K562 (cell line): Measurements from ENCODE around the gene MAN1B1. TPM values are rescaled to one million over a fixed set of nuclear protein-coding genes. Genes with fewer than 3 reads are reported as not detected.

ENCODE experiments used
- BCOR ChIP-seq: fragments of 450-650 bp; IDR thresholded peaks from 2 replicates; pipeline ENCODE4 v1.6.1; 2016
- BRD9 ChIP-seq: fragments of 450-650 bp; IDR thresholded peaks from 2 replicates; pipeline ENCODE4 v1.6.1; 2018; ENCODE audit warnings: low read depth; ENCODE audit not compliant: partially characterized antibody
- C11orf30 ChIP-seq: fragments of 450-650 bp; IDR thresholded peaks from 2 replicates; pipeline ENCODE4 v1.6.1; 2016; ENCODE audit warnings: low read depth, mild to moderate bottlenecking
- CSDE1 ChIP-seq, 2 experiments: fragments of 450-650 bp; IDR thresholded peaks; 2 replicates each; pipeline ENCODE4 v1.6.1; 2016; ENCODE audit warnings: mild to moderate bottlenecking in 1 of 2
- ETV1 ChIP-seq: fragments of 450-650 bp; conservative IDR thresholded peaks from 2 replicates; pipeline ENCODE4 v1.6.1; 2016; ENCODE audit warnings: missing genetic modification characterization, control low read depth, low read depth, missing compliant biosample characterization
- L3MBTL2 ChIP-seq: fragments of 450-650 bp; IDR thresholded peaks from 2 replicates; pipeline ENCODE4 v1.6.1; 2016; ENCODE audit warnings: mild to moderate bottlenecking, moderate library complexity
- MGA ChIP-seq: fragments of 450-650 bp; IDR thresholded peaks from 2 replicates; pipeline ENCODE4 v1.6.1; 2016; ENCODE audit warnings: mild to moderate bottlenecking, moderate library complexity
- NR2C1 ChIP-seq, 2 experiments: fragments of 450-650 bp; IDR thresholded peaks; 2 replicates each; pipeline ENCODE4 v1.6.1; 2017; ENCODE audit warnings: mild to moderate bottlenecking in 2 of 2, antibody characterized with exemption in 1 of 2, inconsistent platforms in 1 of 2, missing compliant biosample characterization in 1 of 2, missing genetic modification characterization in 1 of 2
- POLR3A ChIP-seq: IDR thresholded peaks from 2 replicates; pipeline ENCODE4 v1.6.1; 2011; ENCODE audit warnings: borderline replicate concordance, mild to moderate bottlenecking, moderate library complexity; ENCODE audit not compliant: insufficient read length, insufficient read depth; ENCODE audit errors: extremely low read depth
- SIX5 ChIP-seq, 2 experiments: IDR thresholded peaks; 2 replicates each; pipeline ENCODE4 v1.6.1; 2011; ENCODE audit warnings: low read length in 2 of 2, borderline replicate concordance in 1 of 2, low read depth in 1 of 2, mild to moderate bottlenecking in 1 of 2, moderate library complexity in 1 of 2; ENCODE audit not compliant: insufficient read depth in 1 of 2
- TEAD4 ChIP-seq, 2 experiments: sonication (generic) in 1 of 2; formaldehyde crosslinking in 1 of 2; IDR thresholded peaks; 2 replicates each; pipeline versions ENCODE4 v1.6.1 to v1.8.0; 2012 to 2022; ENCODE audit warnings: borderline replicate concordance in 1 of 2, inconsistent platforms in 1 of 2, low read length in 1 of 2, mild to moderate bottlenecking in 1 of 2, missing genetic modification reagents in 1 of 2
- ZKSCAN3 ChIP-seq: fragments of 250-450 bp; sonication (Bioruptor Pico); IDR thresholded peaks from 2 replicates; pipeline ENCODE4 v1.4.0; 2020
- polyA plus RNA-seq, 8 experiments: library from polyadenylated mRNA; depleted of rRNA in 4 of 8; stranded (reverse) in 5 of 8; unstranded in 3 of 8; fragments of >200 nt; fragmentation: Nextera tagmentation in 2 of 8; fragmentation: Illumina TruSeq in 1 of 8; extraction: Ambion mirVana in 2 of 8; extraction: Trizol in 1 of 8; gene quantifications; 2 replicates each; pipeline versions ENCODE4 v1.2.1 to v1.2.3, GENCODE V29; 2011 to 2014; ENCODE audit warnings: inconsistent platforms in 1 of 8, missing spikeins in 1 of 8
- total RNA-seq, 7 experiments: library from RNA; depleted of rRNA in 6 of 7; stranded (reverse); fragments of >200 nt in 6 of 7; fragmentation: Illumina TruSeq in 2 of 7; extraction: Trizol in 2 of 7; gene quantifications; 2 replicates each; pipeline versions ENCODE4 v1.2.1 to v1.2.3, GENCODE V29; 2011 to 2021; ENCODE audit warnings: low replicate concordance in 1 of 7
- TF ChIP-seq, protein P1 (sequence below): fragments of 250-450 bp; sonication (Bioruptor Pico); IDR thresholded peaks from 2 replicates; pipeline ENCODE4 v1.4.0; 2020; ENCODE audit warnings: mild to moderate bottlenecking, moderate library complexity

The MAN1B1 gene
- total and polyA plus RNA-seq, 9 of the 15 experiments (the other 6 are each of a cell fraction or from before 2014, with no cell fraction given), result 0.55 to 36.6 (median 27.3) TPM

- TF ChIP-seq MGA, result no peak
- no peak for TF ChIP-seq BCOR
- TF ChIP-seq SIX5 (IDR thresholded peaks at IDR 0.05; ENCODE audit: borderline replicate concordance in 1 of 2, insufficient read depth in 1 of 2, low read depth in 1 of 2, low read length in 2 of 2), result no peak
- TF ChIP-seq CSDE1 (IDR thresholded peaks at IDR 0.05), result no peak
- TF ChIP-seq L3MBTL2, result no peak
- no peak for TF ChIP-seq ETV1 (tag)
- TF ChIP-seq, protein P1, sequence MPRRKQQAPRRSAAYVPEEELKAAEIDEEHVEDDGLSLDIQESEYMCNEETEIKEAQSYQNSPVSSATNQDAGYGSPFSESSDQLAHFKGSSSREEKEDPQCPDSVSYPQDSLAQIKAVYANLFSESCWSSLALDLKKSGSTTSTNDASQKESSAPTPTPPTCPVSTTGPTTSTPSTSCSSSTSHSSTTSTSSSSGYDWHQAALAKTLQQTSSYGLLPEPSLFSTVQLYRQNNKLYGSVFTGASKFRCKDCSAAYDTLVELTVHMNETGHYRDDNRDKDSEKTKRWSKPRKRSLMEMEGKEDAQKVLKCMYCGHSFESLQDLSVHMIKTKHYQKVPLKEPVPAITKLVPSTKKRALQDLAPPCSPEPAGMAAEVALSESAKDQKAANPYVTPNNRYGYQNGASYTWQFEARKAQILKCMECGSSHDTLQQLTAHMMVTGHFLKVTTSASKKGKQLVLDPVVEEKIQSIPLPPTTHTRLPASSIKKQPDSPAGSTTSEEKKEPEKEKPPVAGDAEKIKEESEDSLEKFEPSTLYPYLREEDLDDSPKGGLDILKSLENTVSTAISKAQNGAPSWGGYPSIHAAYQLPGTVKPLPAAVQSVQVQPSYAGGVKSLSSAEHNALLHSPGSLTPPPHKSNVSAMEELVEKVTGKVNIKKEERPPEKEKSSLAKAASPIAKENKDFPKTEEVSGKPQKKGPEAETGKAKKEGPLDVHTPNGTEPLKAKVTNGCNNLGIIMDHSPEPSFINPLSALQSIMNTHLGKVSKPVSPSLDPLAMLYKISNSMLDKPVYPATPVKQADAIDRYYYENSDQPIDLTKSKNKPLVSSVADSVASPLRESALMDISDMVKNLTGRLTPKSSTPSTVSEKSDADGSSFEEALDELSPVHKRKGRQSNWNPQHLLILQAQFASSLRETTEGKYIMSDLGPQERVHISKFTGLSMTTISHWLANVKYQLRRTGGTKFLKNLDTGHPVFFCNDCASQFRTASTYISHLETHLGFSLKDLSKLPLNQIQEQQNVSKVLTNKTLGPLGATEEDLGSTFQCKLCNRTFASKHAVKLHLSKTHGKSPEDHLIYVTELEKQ (CRISPR knock-in tag), result no peak
- no peak for TF ChIP-seq BRD9
- TF ChIP-seq POLR3A, result no peak
- TF ChIP-seq C11orf30, result peak; percentile 61
- no peak for TF ChIP-seq ZKSCAN3 (CRISPR knock-in tag)
- no peak for TF ChIP-seq NR2C1 (IDR thresholded peaks at IDR 0.05)
- TF ChIP-seq NR2C1 (tag; IDR thresholded peaks at IDR 0.05), result no peak
- TF ChIP-seq TEAD4 (IDR thresholded peaks at IDR 0.05; ENCODE audit: low read length), result no peak
- no peak for TF ChIP-seq TEAD4 (CRISPR knock-in tag; IDR thresholded peaks at IDR 0.05; ENCODE audit: borderline replicate concordance)
Measured at GRCh38 chr9:137083394-137084004, 3.3 kb upstream of the MAN1B1 start (continued).
